ENCODE data around the gene CMA1.

GRCh38 chr14:24465368-24465767 is 42.7 kb downstream of the CMA1 start:
- TF ChIP-seq REST (IDR thresholded peaks at IDR 0.05; ENCODE audit: insufficient read depth in 1 of 2, low read depth in 2 of 2, low read length in 2 of 2) (no peak), TAF1 (IDR thresholded peaks at IDR 0.05; ENCODE audit: borderline replicate concordance, insufficient read depth, low read length) (no peak), POLR2AphosphoS5 (IDR thresholded peaks at IDR 0.05; ENCODE audit: low read depth, low read length) (no peak)

All from PFSK-1 (cell line).